Natural killer cell (primary cell): ENCODE data around the gene ZNF3. TPM values are rescaled to one million over a fixed set of nuclear protein-coding genes. Genes with fewer than 3 reads are reported as not detected.

Experiments used
- ATAC-seq, 3 donors: fragments of 150-1000 bp in 2 of 3; fragments of 200-7000 bp in 1 of 3; cut with Tn5 transposase; 1 replicate in 1 of 3; 2 replicates in 2 of 3; pipeline ENCODE4 v1.10.0; 2021; ENCODE audit warnings: mild to moderate bottlenecking in 2 of 3, moderate library complexity in 2 of 3
- DNase-seq, 2 donors: peaks; one replicate each; pipeline versions ENCODE4 v3.0.0 to v3.0.0-alpha.2; 2013 to 2021; ENCODE audit warnings: mixed read lengths in 1 of 2
- H3K27ac ChIP-seq: one replicate; pipeline ENCODE4 v1.5.1; 2013; ENCODE audit warnings: mild to moderate bottlenecking, low read length
- H3K27me3 ChIP-seq: one replicate; pipeline ENCODE4 v1.6.1; 2013; ENCODE audit warnings: low read length; ENCODE audit not compliant: control insufficient read depth, insufficient read depth
- H3K36me3 ChIP-seq: one replicate; pipeline ENCODE4 v1.6.1; 2013; ENCODE audit warnings: low read length; ENCODE audit not compliant: control insufficient read depth, insufficient read depth
- H3K4me1 ChIP-seq: one replicate; pipeline ENCODE4 v1.6.1; 2013; ENCODE audit warnings: low read length; ENCODE audit not compliant: control insufficient read depth, insufficient read depth
- H3K4me3 ChIP-seq: one replicate; pipeline ENCODE4 v1.5.1; 2013; ENCODE audit warnings: low read length
- H3K9me3 ChIP-seq: one replicate; pipeline ENCODE4 v1.6.1; 2013; ENCODE audit warnings: low read length; ENCODE audit not compliant: control insufficient read depth, insufficient read depth
- H3K27ac Mint-ChIP-seq, 2 donors: one replicate each; pipeline ENCODE4 v1.8.0; 2022; ENCODE audit warnings: mild to moderate bottlenecking in 2 of 2, mixed read lengths in 2 of 2, moderate library complexity in 1 of 2
- H3K27me3 Mint-ChIP-seq, 2 donors: one replicate each; pipeline ENCODE4 v1.8.0; 2022; ENCODE audit warnings: low read depth in 2 of 2, mixed read lengths in 2 of 2
- H3K36me3 Mint-ChIP-seq: one replicate; pipeline ENCODE4 v1.8.0; 2022; ENCODE audit warnings: mixed read lengths
- H3K4me1 Mint-ChIP-seq, 2 donors: one replicate each; pipeline ENCODE4 v1.8.0; 2022; ENCODE audit warnings: mixed read lengths in 2 of 2
- H3K4me3 Mint-ChIP-seq: one replicate; pipeline ENCODE4 v1.8.0; 2022; ENCODE audit warnings: mild to moderate bottlenecking, moderate library complexity, mixed read lengths
- H3K9me3 Mint-ChIP-seq, 2 donors: one replicate each; pipeline ENCODE4 v1.8.0; 2022; ENCODE audit warnings: mixed read lengths in 2 of 2
- CTCF ChIP-seq: fragments of 200-600 bp; IDR thresholded peaks from one replicate; pipeline ENCODE4 v1.8.0; 2022; ENCODE audit warnings: antibody characterized with exemption
- WGBS: methylation state at CpG from one replicate; pipeline ENCODE4 v1.1.7; 2013; ENCODE audit warnings: missing lambda C conversion rate; ENCODE audit not compliant: insufficient coverage; 5-methylcytosine and 5-hydroxymethylcytosine counted together
- intact Hi-C: fragments of 100-400 bp; cut with micrococcal nuclease; formaldehyde crosslinking; loops from one replicate; pipeline ENCODE4 v1.14.2; 2022
- total RNA-seq, 4 donors: library from RNA; stranded (reverse); fragments of 120-200 nt in 1 of 4; gene quantifications; one replicate each; pipeline versions ENCODE4 v1.2.3 to v1.2.4, GENCODE V29; 2013 to 2022

The ZNF3 gene
- total RNA-seq, 3 donors from 2014 or later (not counting 1 experiment from before 2014, with no cell fraction given) = 37.8 to 51.6 (median 49.0) TPM

- Mint-ChIP-seq H3K36me3 (peaks cover 27% of the 10 kb centered on the region), H3K4me3 (no peak overlapping the region), H3K4me1 (peaks cover 25 to 40% of the 10 kb centered on the region in 2 donors), H3K27me3 (no peaks in the 10 kb centered on the region), H3K9me3 (no peaks in the 10 kb centered on the region), H3K27ac (no peak overlapping the region)
- WGBS = 94% methylated on average over 16 of the region's 16 CpGs
- no peak for TF ChIP-seq CTCF
- no peak overlapping the region for H3K4me3 ChIP-seq
- peaks cover 78% of the 10 kb centered on the region for H3K36me3 ChIP-seq
- H3K27me3 ChIP-seq = no peaks in the 10 kb centered on the region
- H3K4me1 ChIP-seq = peaks cover 8% of the 10 kb centered on the region
- H3K27ac ChIP-seq = no peak overlapping the region
- ATAC-seq (no peak), DNase-seq (no peak)
- no peaks in the 10 kb centered on the region for H3K9me3 ChIP-seq
- intact Hi-C loops = no loop called here
Measured at GRCh38 chr7:100093925-100094486, 12.5 kb upstream of the ZNF3 start.

DNA sequence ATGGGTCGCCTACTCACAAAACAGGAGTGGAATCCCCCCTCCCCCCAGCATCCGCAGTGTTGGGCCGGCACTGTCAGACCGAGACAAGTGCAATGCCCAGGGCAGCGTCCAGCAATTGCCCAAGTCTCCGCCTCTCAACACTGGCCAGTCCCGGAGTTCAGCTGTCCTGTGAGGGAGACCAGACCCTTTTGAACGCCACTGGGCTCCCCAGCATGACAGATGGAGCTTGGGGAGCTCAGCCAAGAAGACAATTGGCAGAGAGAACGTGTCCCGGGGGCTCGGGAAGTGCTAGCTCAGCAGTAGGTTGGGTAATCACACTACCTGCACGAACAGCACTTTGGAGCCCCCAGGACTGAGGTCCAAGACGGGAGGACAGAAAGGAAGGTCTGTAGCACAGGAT lies 12.0 kb upstream of the ZNF3 start:
- no peaks in the 10 kb centered on the region for H3K9me3 ChIP-seq
- no peak overlapping the region for H3K27ac ChIP-seq
- Mint-ChIP-seq H3K4me1 (peaks cover 20 to 38% of the 10 kb centered on the region in 2 donors), H3K36me3 (peaks cover 22% of the 10 kb centered on the region), H3K27ac (no peak overlapping the region), H3K27me3 (no peaks in the 10 kb centered on the region), H3K4me3 (no peak overlapping the region), H3K9me3 (no peaks in the 10 kb centered on the region)
- ATAC-seq (no peak), DNase-seq (no peak)
- H3K27me3 ChIP-seq = no peaks in the 10 kb centered on the region
- peaks cover 8% of the 10 kb centered on the region for H3K4me1 ChIP-seq
- TF ChIP-seq CTCF = no peak
- WGBS = 93% methylated on average over 12 of the region's 13 CpGs
- H3K4me3 ChIP-seq = no peak overlapping the region
- peaks cover 73% of the 10 kb centered on the region for H3K36me3 ChIP-seq
- intact Hi-C loops = no loop called here

GRCh38 chr7:100093054-100093453 lies 11.5 kb upstream of the ZNF3 start:
- Mint-ChIP-seq H3K36me3 (peaks cover 18% of the 10 kb centered on the region), H3K4me1 (peaks cover 15 to 37% of the 10 kb centered on the region in 2 donors), H3K27me3 (no peaks in the 10 kb centered on the region), H3K27ac (peak overlapping the region in 1 of 2 donors; percentile 79), H3K4me3 (no peak overlapping the region), H3K9me3 (no peaks in the 10 kb centered on the region)
- ATAC-seq (no peak), DNase-seq (no peak)
- TF ChIP-seq CTCF = no peak
- no peak overlapping the region for H3K4me3 ChIP-seq
- H3K27me3 ChIP-seq = no peaks in the 10 kb centered on the region
- WGBS = 92% methylated on average over 7 of the region's 8 CpGs
- peaks cover 68% of the 10 kb centered on the region for H3K36me3 ChIP-seq
- no peak overlapping the region for H3K27ac ChIP-seq
- intact Hi-C loops = no loop called here
- peaks cover 12% of the 10 kb centered on the region for H3K4me1 ChIP-seq
- no peaks in the 10 kb centered on the region for H3K9me3 ChIP-seq
